ENCODE measurements around the gene MAPKAPK5.

DNA sequence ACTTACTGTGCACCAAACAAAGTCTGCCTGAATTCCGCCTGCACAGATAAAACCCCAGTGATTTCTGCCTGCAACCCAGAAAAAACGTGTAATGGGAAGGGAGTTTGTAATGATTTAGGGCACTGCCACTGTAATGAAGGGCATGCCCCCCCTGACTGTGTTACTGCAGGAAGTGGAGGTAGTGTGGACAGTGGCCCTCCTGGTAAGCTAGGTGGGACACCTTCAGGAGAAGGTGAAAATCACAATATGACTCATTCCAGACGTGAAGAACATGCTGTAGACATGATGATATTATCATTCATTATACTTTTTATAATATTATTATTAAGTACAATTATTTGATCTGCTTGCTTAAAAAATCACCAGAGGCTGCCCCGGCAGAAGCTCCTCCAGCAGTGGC, 59.2 kb downstream of the MAPKAPK5 start:
- TF ChIP-seq, protein P1, sequence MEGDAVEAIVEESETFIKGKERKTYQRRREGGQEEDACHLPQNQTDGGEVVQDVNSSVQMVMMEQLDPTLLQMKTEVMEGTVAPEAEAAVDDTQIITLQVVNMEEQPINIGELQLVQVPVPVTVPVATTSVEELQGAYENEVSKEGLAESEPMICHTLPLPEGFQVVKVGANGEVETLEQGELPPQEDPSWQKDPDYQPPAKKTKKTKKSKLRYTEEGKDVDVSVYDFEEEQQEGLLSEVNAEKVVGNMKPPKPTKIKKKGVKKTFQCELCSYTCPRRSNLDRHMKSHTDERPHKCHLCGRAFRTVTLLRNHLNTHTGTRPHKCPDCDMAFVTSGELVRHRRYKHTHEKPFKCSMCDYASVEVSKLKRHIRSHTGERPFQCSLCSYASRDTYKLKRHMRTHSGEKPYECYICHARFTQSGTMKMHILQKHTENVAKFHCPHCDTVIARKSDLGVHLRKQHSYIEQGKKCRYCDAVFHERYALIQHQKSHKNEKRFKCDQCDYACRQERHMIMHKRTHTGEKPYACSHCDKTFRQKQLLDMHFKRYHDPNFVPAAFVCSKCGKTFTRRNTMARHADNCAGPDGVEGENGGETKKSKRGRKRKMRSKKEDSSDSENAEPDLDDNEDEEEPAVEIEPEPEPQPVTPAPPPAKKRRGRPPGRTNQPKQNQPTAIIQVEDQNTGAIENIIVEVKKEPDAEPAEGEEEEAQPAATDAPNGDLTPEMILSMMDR (IDR thresholded peaks at IDR 0.05), result no peak
- TF ChIP-seq POLR2AphosphoS5 (IDR thresholded peaks at IDR 0.05) (no peak), POLR2A (IDR thresholded peaks at IDR 0.05) (no peak)
